Measurements from ENCODE around the gene CDKN1C. TPM values are rescaled to one million over a fixed set of nuclear protein-coding genes. Genes with fewer than 3 reads are reported as not detected.

CDKN1C gene
- total RNA-seq, 2 donors from 2014 or later = 17.2 to 28.7 TPM

DNA sequence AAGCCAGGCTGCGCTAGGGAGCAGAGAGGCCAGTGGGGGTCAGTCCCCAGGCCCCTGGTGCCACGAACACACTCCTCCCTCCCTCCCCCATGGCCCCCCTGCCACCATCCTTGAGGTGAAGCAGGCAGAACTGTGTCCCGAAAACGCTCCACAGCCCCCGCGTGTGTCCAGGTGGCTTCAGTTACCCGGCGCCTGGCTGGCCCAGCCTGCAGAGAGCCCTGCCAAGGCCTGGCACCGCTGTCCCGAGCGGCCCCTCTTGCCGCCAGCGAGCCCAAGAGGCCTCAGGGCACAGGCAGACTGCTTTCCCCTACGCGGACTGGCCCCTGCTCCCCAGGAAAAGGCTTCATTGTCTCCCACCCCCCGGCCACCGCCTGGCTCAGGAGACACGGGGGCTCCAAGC lies 27.7 kb downstream of the CDKN1C start:
- DNase-seq (ENCODE audit: low spot score) = no peak
- H3K4me3 ChIP-seq = no peak overlapping the region
- TF ChIP-seq, protein P1, sequence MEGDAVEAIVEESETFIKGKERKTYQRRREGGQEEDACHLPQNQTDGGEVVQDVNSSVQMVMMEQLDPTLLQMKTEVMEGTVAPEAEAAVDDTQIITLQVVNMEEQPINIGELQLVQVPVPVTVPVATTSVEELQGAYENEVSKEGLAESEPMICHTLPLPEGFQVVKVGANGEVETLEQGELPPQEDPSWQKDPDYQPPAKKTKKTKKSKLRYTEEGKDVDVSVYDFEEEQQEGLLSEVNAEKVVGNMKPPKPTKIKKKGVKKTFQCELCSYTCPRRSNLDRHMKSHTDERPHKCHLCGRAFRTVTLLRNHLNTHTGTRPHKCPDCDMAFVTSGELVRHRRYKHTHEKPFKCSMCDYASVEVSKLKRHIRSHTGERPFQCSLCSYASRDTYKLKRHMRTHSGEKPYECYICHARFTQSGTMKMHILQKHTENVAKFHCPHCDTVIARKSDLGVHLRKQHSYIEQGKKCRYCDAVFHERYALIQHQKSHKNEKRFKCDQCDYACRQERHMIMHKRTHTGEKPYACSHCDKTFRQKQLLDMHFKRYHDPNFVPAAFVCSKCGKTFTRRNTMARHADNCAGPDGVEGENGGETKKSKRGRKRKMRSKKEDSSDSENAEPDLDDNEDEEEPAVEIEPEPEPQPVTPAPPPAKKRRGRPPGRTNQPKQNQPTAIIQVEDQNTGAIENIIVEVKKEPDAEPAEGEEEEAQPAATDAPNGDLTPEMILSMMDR (IDR thresholded peaks at IDR 0.05) = no peak

DNA sequence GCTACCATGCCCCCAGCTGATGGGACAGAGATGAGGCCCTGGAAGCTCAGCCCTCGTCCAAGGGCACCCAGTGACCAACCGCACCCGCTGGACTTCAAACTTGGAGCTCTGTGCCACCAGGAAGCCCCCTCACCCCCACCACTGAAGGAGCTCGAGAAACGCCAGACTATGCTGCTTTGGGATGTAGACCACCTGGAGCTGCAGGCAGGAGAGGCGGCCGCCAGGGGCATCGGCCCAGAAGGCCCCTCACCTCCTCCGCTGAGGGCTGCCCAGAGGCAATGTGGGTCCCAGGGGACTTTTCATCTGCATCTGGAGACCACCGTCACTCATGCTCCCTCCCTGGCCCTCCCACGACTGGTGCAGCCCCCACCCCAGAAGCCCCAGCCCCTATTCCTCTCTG lies 28.3 kb downstream of the CDKN1C start:
- TF ChIP-seq, protein P1 (IDR thresholded peaks at IDR 0.05) = no peak
- Histone ChIP-seq H3K36me3 (no peaks in the 10 kb centered on the region), H3K4me1 (peaks cover 0 to 3% of the 10 kb centered on the region in 2 donors), H3K9me3 (no peaks in the 10 kb centered on the region), H3K4me3 (no peak overlapping the region), H3K27ac (no peak overlapping the region), H3K27me3 (no peaks in the 10 kb centered on the region)
- no peak for DNase-seq (ENCODE audit: low spot score)

More for the DNA sequence above, 27.7 kb downstream of the CDKN1C start:
- no peaks in the 10 kb centered on the region for H3K27me3 ChIP-seq
- no peaks in the 10 kb centered on the region for H3K9me3 ChIP-seq
- H3K27ac ChIP-seq = no peak overlapping the region
- H3K4me1 ChIP-seq = peaks cover 0 to 9% of the 10 kb centered on the region in 2 donors
- no peaks in the 10 kb centered on the region for H3K36me3 ChIP-seq

DNA sequence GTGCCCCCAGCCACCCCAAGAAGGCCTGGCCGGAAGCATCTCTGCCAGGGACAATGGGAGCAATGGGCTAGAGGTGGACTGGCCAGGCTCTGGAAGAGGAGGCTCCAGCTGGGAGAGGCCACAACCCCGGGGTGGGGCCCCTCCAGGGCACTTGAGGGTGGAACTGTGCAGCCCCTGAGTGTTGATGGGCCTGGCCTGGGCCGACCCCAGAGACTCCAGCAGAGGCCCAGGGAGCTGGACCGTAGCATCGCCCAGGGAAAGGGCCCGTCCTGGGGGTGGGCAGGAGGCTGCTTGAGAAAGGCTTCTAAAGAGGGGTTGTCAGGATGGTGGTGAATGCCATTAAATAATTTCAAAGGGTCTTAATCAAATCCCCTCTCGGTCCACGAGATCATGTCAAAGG lies 30.4 kb downstream of the CDKN1C start:
- H3K4me1 ChIP-seq = no peaks in the 10 kb centered on the region
- no peak for DNase-seq (ENCODE audit: low spot score)
- no peaks in the 10 kb centered on the region for H3K9me3 ChIP-seq
- TF ChIP-seq, protein P1 (IDR thresholded peaks at IDR 0.05) = no peak
- H3K4me3 ChIP-seq = no peak overlapping the region
- H3K27ac ChIP-seq = no peak overlapping the region
- H3K36me3 ChIP-seq = no peaks in the 10 kb centered on the region
- no peaks in the 10 kb centered on the region for H3K27me3 ChIP-seq

DNA sequence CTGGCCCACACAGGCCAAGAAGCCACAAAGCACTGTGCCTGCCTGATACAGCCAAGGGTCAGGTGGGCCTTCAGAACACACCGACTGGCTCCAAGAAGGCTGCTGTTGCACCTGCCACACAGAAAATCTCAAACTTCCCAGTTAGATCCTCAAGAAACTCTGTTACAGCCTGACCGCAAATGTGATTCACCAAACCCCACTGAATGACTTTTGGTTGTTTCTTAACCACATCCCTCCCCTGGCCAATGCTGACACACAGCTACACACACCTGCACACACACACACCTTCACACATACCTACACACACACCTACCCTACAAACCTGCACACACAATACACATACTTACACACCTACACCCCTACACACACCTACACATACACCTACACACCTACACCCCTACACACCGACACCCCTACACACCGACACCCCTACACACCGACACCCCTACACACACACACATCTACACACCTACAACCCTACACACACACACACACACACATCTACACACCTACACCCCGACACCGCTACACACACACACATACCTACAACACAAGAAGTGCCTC lies 31.5 kb downstream of the CDKN1C start:
- H3K36me3 ChIP-seq = no peaks in the 10 kb centered on the region
- DNase-seq (ENCODE audit: low spot score) = no peak
- H3K27me3 ChIP-seq = no peaks in the 10 kb centered on the region
- H3K4me1 ChIP-seq = no peaks in the 10 kb centered on the region
- H3K4me3 ChIP-seq = no peak overlapping the region
- no peaks in the 10 kb centered on the region for H3K9me3 ChIP-seq
- TF ChIP-seq, protein P1 (IDR thresholded peaks at IDR 0.05) = no peak
- no peak overlapping the region for H3K27ac ChIP-seq

DNA sequence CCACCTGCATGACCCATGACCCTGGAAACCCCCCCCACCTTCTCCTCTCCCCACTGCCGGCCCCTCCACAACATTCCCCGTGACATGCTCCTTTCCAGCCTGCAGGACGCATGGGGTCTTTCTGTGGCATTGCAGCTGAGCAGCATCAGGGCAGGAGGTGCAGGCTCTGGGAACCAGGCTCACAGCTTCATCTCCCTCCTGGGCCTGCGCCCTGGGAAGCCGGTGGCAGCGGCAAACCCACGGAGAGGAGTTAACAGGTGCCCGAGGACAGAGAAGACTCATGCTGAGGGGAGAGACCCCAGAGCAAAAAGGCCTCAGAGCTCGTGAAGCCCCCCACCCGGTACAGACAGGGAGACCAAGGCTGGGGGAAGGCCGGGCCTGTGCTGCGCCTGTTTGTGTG lies 32.2 kb downstream of the CDKN1C start:
- no peaks in the 10 kb centered on the region for H3K4me1 ChIP-seq
- DNase-seq (ENCODE audit: low spot score) = no peak
- no peaks in the 10 kb centered on the region for H3K36me3 ChIP-seq
- no peak overlapping the region for H3K27ac ChIP-seq
- no peaks in the 10 kb centered on the region for H3K27me3 ChIP-seq
- TF ChIP-seq, protein P1 (IDR thresholded peaks at IDR 0.05) = no peak
- H3K4me3 ChIP-seq = no peak overlapping the region
- H3K9me3 ChIP-seq = no peaks in the 10 kb centered on the region
